GM18873 (cell line): Measurements from ENCODE around the gene GIT1.

Source experiments
- ATAC-seq: cut with Tn5 transposase; IDR thresholded peaks from one replicate; pipeline ENCODE4 v1.9.1; 2021; ENCODE audit warnings: mild to moderate bottlenecking, moderate library complexity, moderate number of reproducible peaks; ENCODE audit not compliant: unreplicated experiment, low FRiP score

GIT1 gene

GRCh38 chr17:29589524-29590410 is at the start of gene GIT1:
Gene GIT1 (minus strand): TSS chr17:29589648. CDS start chr17:29589378, 270 bp downstream.
- ATAC-seq: no peak

- no peak for ATAC-seq
Measured at GRCh38 chr17:29633886-29634285, 44.4 kb upstream of the GIT1 start.

- ATAC-seq: no peak
Measured at GRCh38 chr17:29630630-29631193, 41.3 kb upstream of the GIT1 start.

- ATAC-seq: no peak
Measured at GRCh38 chr17:29629839-29630238, 40.4 kb upstream of the GIT1 start.

- ATAC-seq: no peak
Measured at GRCh38 chr17:29628644-29629043, 39.2 kb upstream of the GIT1 start.

- no peak for ATAC-seq
Measured at GRCh38 chr17:29627951-29628350, 38.5 kb upstream of the GIT1 start.

- ATAC-seq: no peak
Measured at GRCh38 chr17:29625037-29625750, 35.7 kb upstream of the GIT1 start.

GRCh38 chr17:29624586-29624985 is 35.1 kb upstream of the GIT1 start:
- no peak for ATAC-seq

- ATAC-seq: no peak
Measured at GRCh38 chr17:29623283-29623647, 33.8 kb upstream of the GIT1 start.

GRCh38 chr17:29622337-29623282 is 33.2 kb upstream of the GIT1 start, which contains the start of gene CORO6:
Gene CORO6 (minus strand): TSS chr17:29622912. CDS start chr17:29621421, 1,491 bp downstream.
- ATAC-seq: no peak

- no peak for ATAC-seq
Measured at GRCh38 chr17:29621751-29622194, 32.3 kb upstream of the GIT1 start.

GRCh38 chr17:29620779-29621500 is 31.5 kb upstream of the GIT1 start:
- ATAC-seq: no peak

GRCh38 chr17:29620271-29620670 is 30.8 kb upstream of the GIT1 start:
- ATAC-seq: no peak

- ATAC-seq: no peak
Measured at GRCh38 chr17:29619251-29619650, 29.8 kb upstream of the GIT1 start.

GRCh38 chr17:29618272-29619065 is 29.0 kb upstream of the GIT1 start:
- ATAC-seq: no peak

GRCh38 chr17:29617481-29618271 is 28.2 kb upstream of the GIT1 start:
- no peak for ATAC-seq

- peak; percentile 46 for ATAC-seq
Measured at GRCh38 chr17:29617125-29617480, 27.7 kb upstream of the GIT1 start.
